K562 (cell line): ENCODE results near the gene PRTN3. TPM values are rescaled to one million over a fixed set of nuclear protein-coding genes. Genes with fewer than 3 reads are reported as not detected.
A peak's percentile ranks its signal among the peaks of the same experiment; 100 is the strongest.

Experiments
- KAT7 ChIP-seq: sonication (generic); formaldehyde crosslinking; IDR thresholded peaks from 2 replicates; pipeline ENCODE4 v1.8.0; 2022; ENCODE audit warnings: missing genetic modification reagents, mild to moderate bottlenecking, borderline replicate concordance
- polyA plus RNA-seq, 8 experiments: library from polyadenylated mRNA; depleted of rRNA in 4 of 8; stranded (reverse) in 5 of 8; unstranded in 3 of 8; fragments of >200 nt; fragmentation: Nextera tagmentation in 2 of 8; fragmentation: Illumina TruSeq in 1 of 8; extraction: Ambion mirVana in 2 of 8; extraction: Trizol in 1 of 8; gene quantifications; 2 replicates each; pipeline versions ENCODE4 v1.2.1 to v1.2.3, GENCODE V29; 2011 to 2014; ENCODE audit warnings: inconsistent platforms in 1 of 8, missing spikeins in 1 of 8
- total RNA-seq, 7 experiments: library from RNA; depleted of rRNA in 6 of 7; stranded (reverse); fragments of >200 nt in 6 of 7; fragmentation: Illumina TruSeq in 2 of 7; extraction: Trizol in 2 of 7; gene quantifications; 2 replicates each; pipeline versions ENCODE4 v1.2.1 to v1.2.3, GENCODE V29; 2011 to 2021; ENCODE audit warnings: low replicate concordance in 1 of 7
- TF ChIP-seq, protein P1 (sequence below): fragments of 200-600 bp; sonication (generic); IDR thresholded peaks from one replicate; pipeline ENCODE4 v1.6.1; 2012; ENCODE audit warnings: mild to moderate bottlenecking, low read depth, low read length, inconsistent platforms
- TF ChIP-seq, protein P2 (sequence below), 2 experiments: fragments of 150-350 bp in 1 of 2; IDR thresholded peaks; 2 replicates each; pipeline ENCODE4 v1.6.1; 2012 to 2016; ENCODE audit warnings: low read depth in 2 of 2, low read length in 2 of 2, mild to moderate bottlenecking in 1 of 2, moderate library complexity in 1 of 2
- TF ChIP-seq, protein P3 (sequence below): sonication (generic); formaldehyde crosslinking; IDR thresholded peaks from 2 replicates; pipeline ENCODE4 v1.8.1; 2023; ENCODE audit warnings: mild to moderate bottlenecking, missing genetic modification reagents
- TF ChIP-seq, protein P4 (sequence below): fragments of 450-650 bp; IDR thresholded peaks from 2 replicates; pipeline ENCODE4 v1.6.1; 2016; ENCODE audit warnings: antibody characterized with exemption

The PRTN3 gene
- total and polyA plus RNA-seq, 9 of the 15 experiments (the other 6 are each of a cell fraction or from before 2014, with no cell fraction given): 0.14 to 0.86 (median 0.43) TPM; not detected in 3

DNA sequence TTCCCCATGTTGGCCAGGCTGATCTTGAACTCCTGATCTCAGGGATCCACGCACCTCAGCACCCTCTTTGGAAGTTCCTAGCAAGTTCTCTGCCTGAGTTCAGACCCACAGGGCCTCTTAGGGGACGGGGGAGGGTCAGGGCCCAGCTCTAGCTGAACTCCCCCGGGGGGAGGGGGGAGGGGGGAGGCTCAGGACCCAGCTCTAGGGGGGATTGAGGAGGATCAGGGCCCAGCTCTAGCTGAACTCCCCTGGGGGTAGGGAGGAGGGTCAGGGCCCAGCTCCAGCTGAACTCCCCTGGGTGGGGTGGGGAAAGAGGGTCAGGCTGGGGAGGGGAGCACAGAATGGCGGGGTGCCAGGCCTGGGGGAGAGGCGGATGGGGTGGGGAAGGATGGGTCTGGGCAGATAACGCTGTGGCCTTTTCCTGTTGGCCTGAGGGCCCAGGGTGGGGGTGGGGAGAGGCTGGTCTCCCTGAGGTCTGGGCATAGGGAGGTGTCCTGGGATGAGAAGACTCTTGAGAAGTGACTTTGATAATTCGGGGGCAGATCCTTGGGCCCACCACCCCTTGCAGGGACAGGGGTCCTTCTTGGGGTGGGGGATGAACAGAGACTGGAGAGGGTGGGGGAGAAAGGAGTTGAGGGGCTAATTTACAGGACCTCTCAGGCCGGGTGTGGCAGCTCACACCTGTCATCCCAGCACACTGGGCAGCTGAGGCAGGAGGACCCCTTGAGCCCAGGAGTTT lies 49.1 kb upstream of the PRTN3 start (continued):
- TF ChIP-seq, protein P1, sequence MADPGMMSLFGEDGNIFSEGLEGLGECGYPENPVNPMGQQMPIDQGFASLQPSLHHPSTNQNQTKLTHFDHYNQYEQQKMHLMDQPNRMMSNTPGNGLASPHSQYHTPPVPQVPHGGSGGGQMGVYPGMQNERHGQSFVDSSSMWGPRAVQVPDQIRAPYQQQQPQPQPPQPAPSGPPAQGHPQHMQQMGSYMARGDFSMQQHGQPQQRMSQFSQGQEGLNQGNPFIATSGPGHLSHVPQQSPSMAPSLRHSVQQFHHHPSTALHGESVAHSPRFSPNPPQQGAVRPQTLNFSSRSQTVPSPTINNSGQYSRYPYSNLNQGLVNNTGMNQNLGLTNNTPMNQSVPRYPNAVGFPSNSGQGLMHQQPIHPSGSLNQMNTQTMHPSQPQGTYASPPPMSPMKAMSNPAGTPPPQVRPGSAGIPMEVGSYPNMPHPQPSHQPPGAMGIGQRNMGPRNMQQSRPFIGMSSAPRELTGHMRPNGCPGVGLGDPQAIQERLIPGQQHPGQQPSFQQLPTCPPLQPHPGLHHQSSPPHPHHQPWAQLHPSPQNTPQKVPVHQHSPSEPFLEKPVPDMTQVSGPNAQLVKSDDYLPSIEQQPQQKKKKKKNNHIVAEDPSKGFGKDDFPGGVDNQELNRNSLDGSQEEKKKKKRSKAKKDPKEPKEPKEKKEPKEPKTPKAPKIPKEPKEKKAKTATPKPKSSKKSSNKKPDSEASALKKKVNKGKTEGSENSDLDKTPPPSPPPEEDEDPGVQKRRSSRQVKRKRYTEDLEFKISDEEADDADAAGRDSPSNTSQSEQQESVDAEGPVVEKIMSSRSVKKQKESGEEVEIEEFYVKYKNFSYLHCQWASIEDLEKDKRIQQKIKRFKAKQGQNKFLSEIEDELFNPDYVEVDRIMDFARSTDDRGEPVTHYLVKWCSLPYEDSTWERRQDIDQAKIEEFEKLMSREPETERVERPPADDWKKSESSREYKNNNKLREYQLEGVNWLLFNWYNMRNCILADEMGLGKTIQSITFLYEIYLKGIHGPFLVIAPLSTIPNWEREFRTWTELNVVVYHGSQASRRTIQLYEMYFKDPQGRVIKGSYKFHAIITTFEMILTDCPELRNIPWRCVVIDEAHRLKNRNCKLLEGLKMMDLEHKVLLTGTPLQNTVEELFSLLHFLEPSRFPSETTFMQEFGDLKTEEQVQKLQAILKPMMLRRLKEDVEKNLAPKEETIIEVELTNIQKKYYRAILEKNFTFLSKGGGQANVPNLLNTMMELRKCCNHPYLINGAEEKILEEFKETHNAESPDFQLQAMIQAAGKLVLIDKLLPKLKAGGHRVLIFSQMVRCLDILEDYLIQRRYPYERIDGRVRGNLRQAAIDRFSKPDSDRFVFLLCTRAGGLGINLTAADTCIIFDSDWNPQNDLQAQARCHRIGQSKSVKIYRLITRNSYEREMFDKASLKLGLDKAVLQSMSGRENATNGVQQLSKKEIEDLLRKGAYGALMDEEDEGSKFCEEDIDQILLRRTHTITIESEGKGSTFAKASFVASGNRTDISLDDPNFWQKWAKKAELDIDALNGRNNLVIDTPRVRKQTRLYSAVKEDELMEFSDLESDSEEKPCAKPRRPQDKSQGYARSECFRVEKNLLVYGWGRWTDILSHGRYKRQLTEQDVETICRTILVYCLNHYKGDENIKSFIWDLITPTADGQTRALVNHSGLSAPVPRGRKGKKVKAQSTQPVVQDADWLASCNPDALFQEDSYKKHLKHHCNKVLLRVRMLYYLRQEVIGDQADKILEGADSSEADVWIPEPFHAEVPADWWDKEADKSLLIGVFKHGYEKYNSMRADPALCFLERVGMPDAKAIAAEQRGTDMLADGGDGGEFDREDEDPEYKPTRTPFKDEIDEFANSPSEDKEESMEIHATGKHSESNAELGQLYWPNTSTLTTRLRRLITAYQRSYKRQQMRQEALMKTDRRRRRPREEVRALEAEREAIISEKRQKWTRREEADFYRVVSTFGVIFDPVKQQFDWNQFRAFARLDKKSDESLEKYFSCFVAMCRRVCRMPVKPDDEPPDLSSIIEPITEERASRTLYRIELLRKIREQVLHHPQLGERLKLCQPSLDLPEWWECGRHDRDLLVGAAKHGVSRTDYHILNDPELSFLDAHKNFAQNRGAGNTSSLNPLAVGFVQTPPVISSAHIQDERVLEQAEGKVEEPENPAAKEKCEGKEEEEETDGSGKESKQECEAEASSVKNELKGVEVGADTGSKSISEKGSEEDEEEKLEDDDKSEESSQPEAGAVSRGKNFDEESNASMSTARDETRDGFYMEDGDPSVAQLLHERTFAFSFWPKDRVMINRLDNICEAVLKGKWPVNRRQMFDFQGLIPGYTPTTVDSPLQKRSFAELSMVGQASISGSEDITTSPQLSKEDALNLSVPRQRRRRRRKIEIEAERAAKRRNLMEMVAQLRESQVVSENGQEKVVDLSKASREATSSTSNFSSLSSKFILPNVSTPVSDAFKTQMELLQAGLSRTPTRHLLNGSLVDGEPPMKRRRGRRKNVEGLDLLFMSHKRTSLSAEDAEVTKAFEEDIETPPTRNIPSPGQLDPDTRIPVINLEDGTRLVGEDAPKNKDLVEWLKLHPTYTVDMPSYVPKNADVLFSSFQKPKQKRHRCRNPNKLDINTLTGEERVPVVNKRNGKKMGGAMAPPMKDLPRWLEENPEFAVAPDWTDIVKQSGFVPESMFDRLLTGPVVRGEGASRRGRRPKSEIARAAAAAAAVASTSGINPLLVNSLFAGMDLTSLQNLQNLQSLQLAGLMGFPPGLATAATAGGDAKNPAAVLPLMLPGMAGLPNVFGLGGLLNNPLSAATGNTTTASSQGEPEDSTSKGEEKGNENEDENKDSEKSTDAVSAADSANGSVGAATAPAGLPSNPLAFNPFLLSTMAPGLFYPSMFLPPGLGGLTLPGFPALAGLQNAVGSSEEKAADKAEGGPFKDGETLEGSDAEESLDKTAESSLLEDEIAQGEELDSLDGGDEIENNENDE: no peak
- TF ChIP-seq, protein P2, sequence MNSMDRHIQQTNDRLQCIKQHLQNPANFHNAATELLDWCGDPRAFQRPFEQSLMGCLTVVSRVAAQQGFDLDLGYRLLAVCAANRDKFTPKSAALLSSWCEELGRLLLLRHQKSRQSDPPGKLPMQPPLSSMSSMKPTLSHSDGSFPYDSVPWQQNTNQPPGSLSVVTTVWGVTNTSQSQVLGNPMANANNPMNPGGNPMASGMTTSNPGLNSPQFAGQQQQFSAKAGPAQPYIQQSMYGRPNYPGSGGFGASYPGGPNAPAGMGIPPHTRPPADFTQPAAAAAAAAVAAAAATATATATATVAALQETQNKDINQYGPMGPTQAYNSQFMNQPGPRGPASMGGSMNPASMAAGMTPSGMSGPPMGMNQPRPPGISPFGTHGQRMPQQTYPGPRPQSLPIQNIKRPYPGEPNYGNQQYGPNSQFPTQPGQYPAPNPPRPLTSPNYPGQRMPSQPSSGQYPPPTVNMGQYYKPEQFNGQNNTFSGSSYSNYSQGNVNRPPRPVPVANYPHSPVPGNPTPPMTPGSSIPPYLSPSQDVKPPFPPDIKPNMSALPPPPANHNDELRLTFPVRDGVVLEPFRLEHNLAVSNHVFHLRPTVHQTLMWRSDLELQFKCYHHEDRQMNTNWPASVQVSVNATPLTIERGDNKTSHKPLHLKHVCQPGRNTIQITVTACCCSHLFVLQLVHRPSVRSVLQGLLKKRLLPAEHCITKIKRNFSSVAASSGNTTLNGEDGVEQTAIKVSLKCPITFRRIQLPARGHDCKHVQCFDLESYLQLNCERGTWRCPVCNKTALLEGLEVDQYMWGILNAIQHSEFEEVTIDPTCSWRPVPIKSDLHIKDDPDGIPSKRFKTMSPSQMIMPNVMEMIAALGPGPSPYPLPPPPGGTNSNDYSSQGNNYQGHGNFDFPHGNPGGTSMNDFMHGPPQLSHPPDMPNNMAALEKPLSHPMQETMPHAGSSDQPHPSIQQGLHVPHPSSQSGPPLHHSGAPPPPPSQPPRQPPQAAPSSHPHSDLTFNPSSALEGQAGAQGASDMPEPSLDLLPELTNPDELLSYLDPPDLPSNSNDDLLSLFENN (IDR thresholded peaks at IDR 0.05; ENCODE audit: low read depth in 2 of 2, low read length in 2 of 2): peak in 1 of 2 experiments; percentile 57; a peak in 1 of 4 replicates
- TF ChIP-seq, protein P3, sequence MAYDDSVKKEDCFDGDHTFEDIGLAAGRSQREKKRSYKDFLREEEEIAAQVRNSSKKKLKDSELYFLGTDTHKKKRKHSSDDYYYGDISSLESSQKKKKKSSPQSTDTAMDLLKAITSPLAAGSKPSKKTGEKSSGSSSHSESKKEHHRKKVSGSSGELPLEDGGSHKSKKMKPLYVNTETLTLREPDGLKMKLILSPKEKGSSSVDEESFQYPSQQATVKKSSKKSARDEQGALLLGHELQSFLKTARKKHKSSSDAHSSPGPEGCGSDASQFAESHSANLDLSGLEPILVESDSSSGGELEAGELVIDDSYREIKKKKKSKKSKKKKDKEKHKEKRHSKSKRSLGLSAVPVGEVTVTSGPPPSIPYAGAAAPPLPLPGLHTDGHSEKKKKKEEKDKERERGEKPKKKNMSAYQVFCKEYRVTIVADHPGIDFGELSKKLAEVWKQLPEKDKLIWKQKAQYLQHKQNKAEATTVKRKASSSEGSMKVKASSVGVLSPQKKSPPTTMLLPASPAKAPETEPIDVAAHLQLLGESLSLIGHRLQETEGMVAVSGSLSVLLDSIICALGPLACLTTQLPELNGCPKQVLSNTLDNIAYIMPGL (CRISPR knock-in tag): no peak
- no peak for TF ChIP-seq KAT7 (CRISPR knock-in tag)
- TF ChIP-seq, protein P4, sequence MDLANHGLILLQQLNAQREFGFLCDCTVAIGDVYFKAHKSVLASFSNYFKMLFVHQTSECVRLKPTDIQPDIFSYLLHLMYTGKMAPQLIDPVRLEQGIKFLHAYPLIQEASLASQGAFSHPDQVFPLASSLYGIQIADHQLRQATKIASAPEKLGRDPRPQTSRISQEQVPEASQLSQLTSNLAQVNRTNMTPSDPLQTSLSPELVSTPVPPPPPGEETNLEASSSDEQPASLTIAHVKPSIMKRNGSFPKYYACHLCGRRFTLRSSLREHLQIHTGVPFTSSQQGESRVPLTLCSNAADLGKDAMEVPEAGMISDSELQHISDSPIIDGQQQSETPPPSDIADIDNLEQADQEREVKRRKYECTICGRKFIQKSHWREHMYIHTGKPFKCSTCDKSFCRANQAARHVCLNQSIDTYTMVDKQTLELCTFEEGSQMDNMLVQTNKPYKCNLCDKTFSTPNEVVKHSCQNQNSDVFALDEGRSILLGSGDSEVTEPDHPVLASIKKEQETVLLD: peak; percentile 47; the same call in 1 of the 2 replicates
